GM21515 (cell line): ENCODE data around the gene ZNF622.
"Not testable (repeated sequence)": the region's sequence is repeated elsewhere in the genome, so short reads cannot be mapped to it uniquely, and the experiment has no call there.

Source experiments
- ATAC-seq: cut with Tn5 transposase; IDR thresholded peaks from one replicate; pipeline ENCODE4 v1.9.1; 2021; ENCODE audit not compliant: unreplicated experiment

The ZNF622 gene

DNA sequence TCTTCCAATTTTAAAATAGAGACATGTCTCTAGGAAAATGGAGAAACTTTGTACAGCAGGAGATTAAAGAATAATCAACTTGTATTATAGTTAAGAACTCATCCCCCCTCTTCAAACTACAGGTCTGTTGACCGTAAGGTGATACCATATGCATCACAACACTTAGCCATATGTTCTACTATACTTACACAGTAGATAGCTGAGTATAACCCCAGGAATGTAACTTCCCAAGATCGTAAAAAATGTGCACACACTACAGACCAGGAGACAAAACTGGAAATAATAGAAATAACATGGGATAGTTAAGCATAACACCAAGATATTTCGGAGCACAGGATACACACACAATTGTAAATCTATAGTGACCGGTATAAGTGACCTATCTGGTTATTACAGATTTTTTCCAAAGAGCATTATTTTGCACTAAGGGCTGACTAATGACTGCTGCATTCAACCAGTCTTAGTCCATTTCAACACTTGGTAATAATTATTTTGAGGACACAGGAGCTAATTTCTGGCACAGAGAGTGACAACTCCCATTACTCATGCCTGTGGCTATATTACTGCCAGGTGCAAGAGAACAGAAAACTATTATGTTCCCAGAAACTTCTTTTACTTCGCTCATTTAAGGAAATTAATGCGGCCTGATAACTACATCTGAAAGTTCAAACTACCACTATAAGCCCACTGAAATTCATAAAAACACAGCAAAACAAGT, 15.4 kb upstream of the ZNF622 start:
- ATAC-seq: no peak

- no peak for ATAC-seq
These were observed 14.5 kb upstream of the ZNF622 start for GRCh38 chr5:16480144-16480543.

DNA sequence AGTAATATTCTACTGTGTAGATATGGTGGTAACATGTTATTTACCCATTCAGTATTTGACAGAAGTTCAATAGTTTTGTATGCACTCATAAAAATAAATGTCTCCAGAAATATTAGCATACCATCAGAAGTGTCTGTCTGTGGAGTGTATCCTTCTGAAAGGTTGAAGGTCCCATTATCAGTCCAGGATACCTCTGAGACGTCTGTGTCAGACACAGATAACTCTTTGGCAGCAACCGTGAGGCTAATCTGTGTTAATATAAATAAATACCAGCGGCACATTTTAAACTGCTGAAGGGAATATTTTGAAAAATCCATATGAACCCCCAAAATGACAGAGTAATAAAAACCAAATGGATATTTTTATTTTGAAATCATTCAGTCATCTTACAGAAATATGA, 11.9 kb upstream of the ZNF622 start:
- ATAC-seq: no peak

DNA sequence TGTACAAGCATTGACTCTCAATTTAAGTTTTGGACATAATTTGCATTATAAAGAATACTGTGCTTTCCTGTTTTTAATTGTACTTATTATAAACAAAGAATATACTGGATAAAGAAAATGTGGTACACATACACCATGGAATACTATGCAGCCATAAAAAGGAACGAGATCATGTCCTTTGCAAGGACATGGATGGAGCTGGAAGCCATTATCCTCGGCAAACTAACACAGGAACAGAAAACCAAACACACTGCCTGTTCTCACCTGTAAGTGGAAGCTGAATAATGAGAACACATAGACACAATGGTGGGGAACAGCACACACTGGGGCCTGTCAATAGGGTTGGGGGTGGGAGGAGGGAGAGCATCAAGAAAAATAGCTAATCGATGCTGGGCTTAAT, 10.8 kb upstream of the ZNF622 start:
- not testable (repeated sequence) for ATAC-seq

- no peak for ATAC-seq
These were observed 5.8 kb upstream of the ZNF622 start for GRCh38 chr5:16471387-16471786.

GRCh38 chr5:16467363-16468219, 2.0 kb upstream of the ZNF622 start:
- ATAC-seq: peak; percentile 72

GRCh38 chr5:16464664-16465543, 696 bp downstream of the ZNF622 start:
- ATAC-seq: no peak

- ATAC-seq: no peak
These were observed 1.4 kb downstream of the ZNF622 start for GRCh38 chr5:16464231-16464630.

DNA sequence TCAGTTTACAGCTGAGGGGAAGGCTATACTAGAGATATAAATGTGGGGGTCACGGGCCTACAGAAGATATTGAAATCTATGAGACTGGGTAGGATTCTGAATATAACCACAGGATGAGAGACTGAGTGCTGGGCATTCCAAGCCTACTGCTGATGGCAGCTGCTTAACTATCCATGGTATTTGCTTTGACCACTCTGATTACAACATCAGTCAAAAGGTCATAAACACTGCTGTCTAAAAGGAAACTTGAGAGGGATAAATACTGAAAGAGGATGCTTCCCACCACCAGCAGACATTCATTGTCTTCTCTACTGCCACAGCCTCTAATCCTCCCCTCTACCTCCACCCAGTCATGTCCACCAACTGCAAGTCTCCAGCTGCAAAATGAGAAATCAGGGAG, 3.8 kb downstream of the ZNF622 start:
- no peak for ATAC-seq

- ATAC-seq: no peak
These were observed 4.6 kb downstream of the ZNF622 start for GRCh38 chr5:16461026-16461425.

GRCh38 chr5:16459451-16459850, 6.1 kb downstream of the ZNF622 start:
- ATAC-seq: no peak

DNA sequence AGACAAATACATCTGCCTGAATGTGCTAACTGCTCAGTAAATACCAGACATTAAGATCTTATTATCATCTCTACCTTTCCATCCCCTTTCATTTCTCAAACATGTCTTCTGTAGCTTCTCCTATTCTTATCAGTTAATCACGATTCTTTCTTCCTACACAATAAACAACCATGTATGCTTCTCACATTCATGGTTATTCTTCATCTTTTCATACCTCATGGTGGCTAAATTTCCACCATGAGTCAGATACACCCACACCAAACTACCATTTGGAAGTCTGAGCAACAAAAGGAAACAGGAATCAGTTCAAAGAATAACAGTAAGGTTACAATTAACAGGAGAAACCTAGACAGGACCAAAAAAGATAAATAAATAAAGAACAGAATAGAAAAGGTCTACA, 7.7 kb downstream of the ZNF622 start:
- no peak for ATAC-seq

- ATAC-seq: no peak
These were observed 8.1 kb downstream of the ZNF622 start for GRCh38 chr5:16457451-16457850.

DNA sequence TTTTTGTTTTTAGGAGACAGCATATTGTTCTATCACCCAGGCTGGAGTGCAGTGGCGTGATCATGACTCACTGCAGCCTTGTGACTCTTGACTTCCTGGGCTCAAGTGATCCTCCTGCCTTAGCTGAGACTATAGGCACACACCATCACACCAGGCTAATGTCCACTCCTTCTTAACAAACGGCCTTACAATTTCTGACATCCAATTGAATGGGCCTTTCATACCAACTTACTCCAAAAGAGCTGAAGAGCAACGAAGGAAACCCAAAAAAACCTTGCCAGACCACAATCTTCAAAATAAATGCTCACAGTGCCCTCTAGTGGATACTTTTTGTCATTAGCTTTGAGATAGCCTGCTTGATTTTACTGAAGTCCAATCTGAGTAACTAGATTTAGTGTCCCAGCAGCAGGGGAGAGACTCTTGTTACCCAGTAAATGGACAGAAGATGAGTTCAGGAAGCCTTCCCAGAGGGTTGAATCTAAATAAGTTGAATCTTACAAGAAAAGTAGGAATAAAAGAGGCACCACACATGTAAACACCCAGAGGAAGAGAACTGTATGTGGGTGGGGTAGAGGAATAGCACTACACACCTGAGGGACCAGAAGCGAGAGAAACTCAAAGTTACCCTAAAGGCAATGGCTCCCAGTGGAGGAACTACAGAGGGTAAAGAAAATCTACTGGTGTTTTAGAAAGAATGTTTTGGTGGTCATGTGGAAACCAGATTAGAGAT, 9.3 kb downstream of the ZNF622 start:
- ATAC-seq: peak; percentile 69

- no peak for ATAC-seq
These were observed 9.9 kb downstream of the ZNF622 start for GRCh38 chr5:16455668-16456067.

DNA sequence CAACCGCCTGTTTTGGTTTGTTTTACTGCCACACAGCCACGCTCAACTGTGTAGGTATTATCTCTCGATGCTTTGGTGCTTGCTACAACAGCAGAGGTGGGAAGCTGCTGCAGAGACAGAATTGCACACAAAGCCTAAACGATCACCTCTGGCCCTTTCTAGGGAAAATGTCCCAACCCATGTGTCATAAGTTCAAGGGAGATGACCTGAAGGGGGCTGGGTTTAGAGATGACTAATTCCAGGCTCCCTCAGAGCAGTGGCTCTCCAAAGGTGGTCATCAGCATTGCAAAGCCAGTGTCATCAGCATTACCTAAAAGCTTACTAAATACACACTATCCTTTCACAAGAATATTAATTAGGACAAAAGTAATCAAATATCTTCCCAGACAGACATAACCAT, 10.9 kb downstream of the ZNF622 start:
- ATAC-seq: no peak

- no peak for ATAC-seq
These were observed 12.0 kb downstream of the ZNF622 start for GRCh38 chr5:16453609-16454008.

GRCh38 chr5:16450163-16450562, 15.4 kb downstream of the ZNF622 start:
- no peak for ATAC-seq

- no peak for ATAC-seq
These were observed 18.6 kb downstream of the ZNF622 start for GRCh38 chr5:16446993-16447392.

DNA sequence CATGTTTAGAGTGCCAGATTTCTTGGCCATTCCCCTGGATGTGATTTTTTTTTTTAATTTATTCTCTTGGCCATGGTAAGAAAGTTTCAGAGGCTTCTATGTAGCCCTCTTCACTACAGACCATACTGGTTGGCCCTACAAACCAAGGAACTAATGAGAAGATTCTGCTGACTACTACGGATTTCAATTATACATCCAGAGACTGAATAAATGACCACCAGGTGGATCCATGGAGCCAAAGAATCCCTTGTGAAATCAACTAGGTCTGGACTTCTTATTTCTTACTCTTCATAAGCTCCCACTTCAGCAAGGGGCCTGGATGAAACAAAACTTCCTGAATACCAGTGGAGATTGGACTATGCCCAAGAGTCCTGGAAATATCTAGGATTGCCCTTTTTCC, 27.6 kb downstream of the ZNF622 start:
- ATAC-seq: no peak
